Fibroblast of the aortic adventitia (primary cell): Measurements from ENCODE around the gene NDUFA13. TPM values are rescaled to one million over a fixed set of nuclear protein-coding genes. Genes with fewer than 3 reads are reported as not detected.
A peak's percentile ranks its signal among the peaks of the same experiment; 100 is the strongest.

Experiments used
- DNase-seq: peaks from one replicate; pipeline ENCODE4 v3.0.0-alpha.2; 2010; ENCODE audit warnings: low read depth
- H3K4me3 ChIP-seq: 2 replicates; pipeline ENCODE4 v1.5.1; 2011; ENCODE audit warnings: low read depth, mild to moderate bottlenecking, control low read depth, low read length, moderate library complexity
- total RNA-seq: library from RNA; depleted of rRNA; stranded (reverse); fragments of >200 nt; gene quantifications from 2 replicates; pipeline ENCODE4 v1.2.3, GENCODE V29; 2012; ENCODE audit warnings: low replicate concordance
- TF ChIP-seq, protein P1 (sequence below): IDR thresholded peaks from 2 replicates; pipeline ENCODE4 v1.5.1; 2011; ENCODE audit warnings: mild to moderate bottlenecking, low read length, control low read depth, inconsistent platforms; ENCODE audit not compliant: insufficient read depth

Gene NDUFA13
- total RNA-seq, 1 donor: 127 TPM

DNA sequence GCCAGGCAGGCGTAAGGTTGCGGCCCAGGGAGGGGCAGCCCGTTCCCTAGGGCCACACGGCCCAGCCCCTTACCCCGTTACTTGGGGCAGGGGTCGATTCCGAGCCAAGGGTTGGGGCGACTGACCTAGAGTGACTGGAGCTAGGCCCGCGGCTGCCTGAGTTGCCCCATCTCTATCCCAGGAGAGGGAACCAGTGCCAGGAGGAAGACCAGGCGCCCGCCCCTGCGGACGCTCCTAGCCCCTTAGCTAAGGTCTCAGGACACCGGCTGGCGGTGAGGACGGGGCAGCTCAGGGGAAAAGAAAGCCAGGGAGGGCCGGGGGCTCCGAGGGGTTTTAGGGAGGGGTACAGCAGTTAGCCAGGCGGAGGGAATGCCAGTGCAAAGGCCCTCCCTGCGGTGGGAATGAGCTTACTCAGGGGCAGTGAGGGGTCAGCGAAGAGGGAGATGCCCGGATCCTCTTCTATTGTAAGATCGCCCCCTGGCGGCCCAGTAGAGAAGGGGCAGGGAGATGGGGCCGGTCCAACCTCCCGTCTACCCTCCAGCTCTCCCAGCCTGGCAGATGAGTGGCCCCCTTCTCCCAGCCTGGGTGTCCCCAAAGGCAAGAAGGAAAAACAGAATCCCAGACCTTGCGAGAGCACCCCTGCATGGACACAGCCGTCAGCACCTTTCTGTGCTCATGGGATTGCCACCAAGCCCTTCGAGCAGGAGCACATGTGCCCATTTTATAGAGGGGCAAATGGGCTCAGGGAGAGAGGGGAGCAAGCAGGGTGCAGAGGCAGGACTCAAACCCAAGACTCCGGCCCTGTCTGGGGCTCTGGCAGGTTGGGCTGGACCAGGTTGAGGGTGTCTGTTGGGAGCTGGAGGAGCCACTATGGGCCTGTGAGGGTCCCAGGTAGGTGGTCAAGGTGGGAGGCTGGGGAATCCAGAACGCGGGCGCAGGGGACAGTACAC is 38.3 kb downstream of the NDUFA13 start:
- TF ChIP-seq, protein P1, sequence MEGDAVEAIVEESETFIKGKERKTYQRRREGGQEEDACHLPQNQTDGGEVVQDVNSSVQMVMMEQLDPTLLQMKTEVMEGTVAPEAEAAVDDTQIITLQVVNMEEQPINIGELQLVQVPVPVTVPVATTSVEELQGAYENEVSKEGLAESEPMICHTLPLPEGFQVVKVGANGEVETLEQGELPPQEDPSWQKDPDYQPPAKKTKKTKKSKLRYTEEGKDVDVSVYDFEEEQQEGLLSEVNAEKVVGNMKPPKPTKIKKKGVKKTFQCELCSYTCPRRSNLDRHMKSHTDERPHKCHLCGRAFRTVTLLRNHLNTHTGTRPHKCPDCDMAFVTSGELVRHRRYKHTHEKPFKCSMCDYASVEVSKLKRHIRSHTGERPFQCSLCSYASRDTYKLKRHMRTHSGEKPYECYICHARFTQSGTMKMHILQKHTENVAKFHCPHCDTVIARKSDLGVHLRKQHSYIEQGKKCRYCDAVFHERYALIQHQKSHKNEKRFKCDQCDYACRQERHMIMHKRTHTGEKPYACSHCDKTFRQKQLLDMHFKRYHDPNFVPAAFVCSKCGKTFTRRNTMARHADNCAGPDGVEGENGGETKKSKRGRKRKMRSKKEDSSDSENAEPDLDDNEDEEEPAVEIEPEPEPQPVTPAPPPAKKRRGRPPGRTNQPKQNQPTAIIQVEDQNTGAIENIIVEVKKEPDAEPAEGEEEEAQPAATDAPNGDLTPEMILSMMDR: peak; percentile 77
- H3K4me3 ChIP-seq: no peak overlapping the region
- peak; percentile 35 for DNase-seq

DNA sequence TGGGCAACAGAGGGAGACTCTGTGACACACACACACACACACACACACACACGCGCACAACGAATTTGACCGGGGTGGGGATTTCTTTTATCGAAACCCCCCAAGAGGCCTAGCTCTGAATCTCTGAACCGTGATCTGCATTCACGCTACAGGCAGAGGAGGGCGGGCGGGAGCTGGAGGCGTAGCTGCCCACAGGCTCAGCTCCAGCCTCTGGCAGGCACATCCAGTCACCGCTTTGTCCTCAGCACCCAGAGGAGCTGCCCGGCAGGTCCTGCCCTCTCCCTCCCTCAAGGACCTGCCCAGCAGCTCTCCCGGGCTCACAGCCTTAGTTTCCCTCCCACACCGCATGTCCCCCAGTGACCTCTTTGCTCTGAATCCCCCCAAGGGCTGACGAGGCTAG is 42.0 kb downstream of the NDUFA13 start:
- no peak for DNase-seq
- TF ChIP-seq, protein P1: no peak
- no peak overlapping the region for H3K4me3 ChIP-seq

DNA sequence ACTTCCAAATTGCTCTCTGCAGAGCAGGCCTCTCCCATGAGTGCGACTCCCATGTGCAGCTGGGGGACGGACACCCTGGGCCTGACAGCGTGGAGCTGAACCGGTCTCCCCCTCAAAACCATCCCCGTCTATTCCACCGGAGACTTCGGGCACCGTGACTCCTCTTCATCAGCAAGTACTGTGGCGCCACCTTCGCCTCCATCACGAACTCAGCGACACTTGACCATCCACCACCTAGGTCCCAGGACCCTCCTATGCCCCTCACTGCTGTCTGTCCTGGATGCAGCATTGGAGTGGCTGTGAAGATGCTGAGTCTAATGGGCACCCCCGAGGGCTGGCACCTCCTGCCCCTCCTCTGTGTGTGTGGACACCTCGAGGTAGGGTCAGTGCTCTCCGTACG is 42.6 kb downstream of the NDUFA13 start:
- DNase-seq: no peak
- no peak overlapping the region for H3K4me3 ChIP-seq
- TF ChIP-seq, protein P1: no peak

DNA sequence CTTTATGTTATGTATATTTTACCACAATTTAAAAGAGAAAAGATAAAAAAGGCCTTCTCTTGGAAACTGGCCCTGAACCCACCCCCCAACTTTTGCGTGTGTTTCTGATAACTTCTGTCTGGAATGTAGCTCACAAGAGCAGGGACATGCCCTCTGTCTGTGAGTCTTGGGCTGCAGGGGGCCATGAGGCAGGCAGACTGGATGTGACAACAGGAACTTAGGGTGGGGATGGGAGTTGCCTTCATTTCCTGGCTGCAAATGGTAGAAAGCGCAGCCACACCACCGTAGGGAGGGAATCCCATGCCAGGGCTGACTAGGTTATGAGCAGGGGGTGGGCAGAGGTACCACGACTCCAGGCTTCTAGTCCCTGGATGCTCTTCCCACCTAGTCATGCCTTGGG is 43.9 kb downstream of the NDUFA13 start:
- DNase-seq: no peak
- TF ChIP-seq, protein P1: no peak
- no peak overlapping the region for H3K4me3 ChIP-seq

DNA sequence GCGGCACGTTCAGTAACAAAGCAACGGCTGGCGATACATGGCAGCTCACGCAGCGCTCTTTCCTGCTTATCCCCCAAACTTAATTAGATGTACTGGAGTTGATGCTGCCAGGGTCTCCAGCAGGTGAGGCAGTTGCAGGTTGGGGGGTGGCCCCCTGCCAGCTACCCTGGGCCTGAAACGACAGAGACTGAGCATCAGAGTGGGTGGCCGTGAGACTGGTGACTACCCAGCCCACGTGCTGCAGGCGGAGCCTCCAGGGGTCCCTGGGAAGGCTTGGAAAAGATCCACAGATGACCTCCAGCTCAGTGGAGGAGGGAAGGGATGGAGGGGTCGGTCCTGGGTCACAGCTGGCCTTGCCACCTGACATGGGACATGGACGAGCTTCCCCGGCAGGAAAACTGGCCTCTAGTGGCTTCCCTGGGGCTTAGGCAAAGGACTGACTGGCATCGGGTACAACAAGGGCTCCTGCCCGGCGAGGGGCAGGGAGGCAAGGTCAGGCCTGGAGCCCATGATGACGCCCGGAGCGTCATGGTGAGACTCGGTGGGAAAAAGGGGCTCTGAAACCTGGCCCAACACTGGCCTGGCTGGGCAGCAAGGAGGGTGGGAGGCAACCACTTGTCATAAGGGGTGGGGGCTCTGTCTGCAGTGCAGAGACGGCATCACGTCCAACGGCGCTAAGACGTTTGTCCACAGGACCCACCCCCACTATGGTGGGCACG is 46.1 kb downstream of the NDUFA13 start:
- no peak for DNase-seq
- no peak overlapping the region for H3K4me3 ChIP-seq
- TF ChIP-seq, protein P1: no peak

DNA sequence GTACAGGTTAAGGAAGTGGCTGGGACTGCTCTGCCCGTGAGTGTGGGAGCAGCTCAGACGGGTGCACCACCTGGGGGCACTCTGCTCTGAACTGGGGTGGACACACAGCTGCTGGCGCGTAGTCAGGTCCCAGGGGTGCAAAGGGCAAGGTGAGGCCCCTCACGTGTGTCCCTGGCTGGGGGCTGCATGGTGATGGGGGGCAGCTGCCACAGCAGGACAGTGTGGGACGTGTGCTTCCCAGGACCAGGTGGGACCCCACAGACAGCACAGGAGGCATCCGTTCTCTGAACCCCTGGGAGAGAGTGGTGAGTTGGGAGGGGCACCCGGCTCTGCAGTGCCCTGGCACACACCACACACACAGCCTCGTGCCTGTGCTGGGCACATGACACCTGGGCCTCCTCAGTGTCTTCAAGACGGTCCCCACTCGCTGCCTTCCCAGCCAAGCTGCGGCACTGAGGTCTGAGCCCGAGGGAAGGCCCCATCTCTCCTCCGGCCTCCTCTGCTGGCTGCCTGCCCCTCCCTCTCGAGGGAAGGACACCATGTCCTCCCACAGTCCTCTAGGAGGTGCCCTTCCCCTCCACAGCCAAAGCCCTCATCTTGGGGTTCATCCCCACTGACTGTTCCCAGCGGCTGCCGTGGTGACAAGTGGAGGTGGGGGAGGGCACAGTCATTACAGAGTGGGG is 46.8 kb downstream of the NDUFA13 start:
- no peak for DNase-seq
- TF ChIP-seq, protein P1: no peak
- no peak overlapping the region for H3K4me3 ChIP-seq
